Measurements from ENCODE around the gene DAPL1.
"Not testable (repeated sequence)": the region's sequence is repeated elsewhere in the genome, so short reads cannot be mapped to it uniquely, and the experiment has no call there.

Gene DAPL1

GRCh38 chr2:158823486-158824237, 28.5 kb downstream of the DAPL1 start:
- DNase-seq, result no peak

GRCh38 chr2:158825021-158825420, 29.9 kb downstream of the DAPL1 start:
- no peak for DNase-seq

- no peak for DNase-seq
Observed at GRCh38 chr2:158826965-158827364, 31.8 kb downstream of the DAPL1 start.

GRCh38 chr2:158828378-158829164, 33.5 kb downstream of the DAPL1 start:
- peak; percentile 36 for DNase-seq

GRCh38 chr2:158829167-158829566, 34.0 kb downstream of the DAPL1 start:
- peak; percentile 30 for DNase-seq

GRCh38 chr2:158830201-158830600, 35.1 kb downstream of the DAPL1 start:
- no peak for DNase-seq

- no peak for DNase-seq
Observed at GRCh38 chr2:158835431-158835830, 40.3 kb downstream of the DAPL1 start.

- DNase-seq, result no peak
Observed at GRCh38 chr2:158837645-158838044, 42.5 kb downstream of the DAPL1 start.

- no peak for DNase-seq
Observed at GRCh38 chr2:158841850-158842249, 46.7 kb downstream of the DAPL1 start.

- no peak for DNase-seq
Observed at GRCh38 chr2:158845444-158845843, 50.3 kb downstream of the DAPL1 start.

- DNase-seq, result peak; percentile 85
Observed at GRCh38 chr2:158845859-158846258, 50.7 kb downstream of the DAPL1 start.

- DNase-seq, result not testable (repeated sequence)
Observed at GRCh38 chr2:158847526-158847925, 52.4 kb downstream of the DAPL1 start.

- DNase-seq, result not testable (repeated sequence)
Observed at GRCh38 chr2:158848031-158848970, 53.2 kb downstream of the DAPL1 start.

GRCh38 chr2:158860179-158860578, 65.1 kb downstream of the DAPL1 start:
- not testable (repeated sequence) for DNase-seq

- not testable (repeated sequence) for DNase-seq
Observed at GRCh38 chr2:158861626-158862025, 66.5 kb downstream of the DAPL1 start.

- not testable (repeated sequence) for DNase-seq
Observed at GRCh38 chr2:158865469-158865868, 70.4 kb downstream of the DAPL1 start.
